Measurements from ENCODE around the gene TNXB. TPM values are rescaled to one million over a fixed set of nuclear protein-coding genes. Genes with fewer than 3 reads are reported as not detected.
A peak's percentile ranks its signal among the peaks of the same experiment; 100 is the strongest.

The TNXB gene
- total RNA-seq, 1 experiment from 2014 or later: 2.7 TPM

GRCh38 chr6:32126880-32127279 lies 17.7 kb upstream of the TNXB start:
- Mint-ChIP-seq H3K4me3 (ENCODE audit: unreplicated experiment) (peak overlapping the region; percentile 99), H3K27ac (ENCODE audit: unreplicated experiment) (peak overlapping the region; percentile 99), H3K27me3 (ENCODE audit: insufficient read depth, unreplicated experiment) (no peaks in the 10 kb centered on the region), H3K36me3 (ENCODE audit: insufficient read depth, unreplicated experiment) (peaks cover 51% of the 10 kb centered on the region), H3K4me1 (ENCODE audit: low read depth, unreplicated experiment) (peaks cover 20% of the 10 kb centered on the region), H3K9me3 (ENCODE audit: unreplicated experiment) (no peaks in the 10 kb centered on the region)
- no TSS peak for BruUV-seq (replicated peaks)
- DNase-seq: no peak
- Histone ChIP-seq H3K27me3 (replicated peaks; ENCODE audit: control insufficient read depth, insufficient read depth, low read length) (no peaks in the 10 kb centered on the region), H3K36me3 (ENCODE audit: control insufficient read depth, insufficient read depth, low read length) (0 out of 2 replicates have a peak, but pooled peaks cover 1% of the 10 kb centered on the region), H3K4me3 (ENCODE audit: low read depth, low read length) (peak overlapping the region; percentile 75), H3K9me3 (no peaks in the 10 kb centered on the region), H3K4me1 (peaks cover 17% of the 10 kb centered on the region)
- no peak for TF ChIP-seq CTCF (IDR thresholded peaks at IDR 0.05; ENCODE audit: insufficient read depth in 1 of 2, low read depth in 1 of 2, low read length in 1 of 2, severe bottlenecking in 1 of 2, unreplicated experiment in 1 of 2)
- intact Hi-C loops (cut with micrococcal nuclease; ENCODE audit: unreplicated experiment): no loop called here
- POLR2A ChIA-PET: interaction anchor here (2.3 kb wide), 1 partner anchor 69 kb away, joined by 13 read pairs; no protein-coding TSS in a partner anchor
- CTCF ChIA-PET: no interaction called here

GRCh38 chr6:32123681-32124080 lies 14.5 kb upstream of the TNXB start:
- BruUV-seq (replicated peaks): no TSS peak
- ChIA-PET POLR2A (no interaction called here), CTCF (no interaction called here)
- no peak overlapping the region for H3K4me3 Mint-ChIP-seq (ENCODE audit: unreplicated experiment)
- peaks cover 67% of the 10 kb centered on the region for H3K36me3 Mint-ChIP-seq (ENCODE audit: insufficient read depth, unreplicated experiment)
- H3K36me3 ChIP-seq (ENCODE audit: control insufficient read depth, insufficient read depth, low read length): 0 out of 2 replicates have a peak, but pooled peaks cover 1% of the 10 kb centered on the region
- H3K27ac Mint-ChIP-seq (ENCODE audit: unreplicated experiment): no peak overlapping the region
- no peak for TF ChIP-seq CTCF (IDR thresholded peaks at IDR 0.05; ENCODE audit: insufficient read depth in 1 of 2, low read depth in 1 of 2, low read length in 1 of 2, severe bottlenecking in 1 of 2, unreplicated experiment in 1 of 2)
- peaks cover 26% of the 10 kb centered on the region for H3K4me1 Mint-ChIP-seq (ENCODE audit: low read depth, unreplicated experiment)
- H3K27me3 Mint-ChIP-seq (ENCODE audit: insufficient read depth, unreplicated experiment): no peaks in the 10 kb centered on the region
- peaks cover 15% of the 10 kb centered on the region for H3K4me1 ChIP-seq
- no peak overlapping the region for H3K4me3 ChIP-seq (ENCODE audit: low read depth, low read length)
- H3K27me3 ChIP-seq (replicated peaks; ENCODE audit: control insufficient read depth, insufficient read depth, low read length): no peaks in the 10 kb centered on the region
- no peak for DNase-seq
- intact Hi-C loops (cut with micrococcal nuclease; ENCODE audit: unreplicated experiment): no loop called here
- no peaks in the 10 kb centered on the region for H3K9me3 Mint-ChIP-seq (ENCODE audit: unreplicated experiment)
- H3K9me3 ChIP-seq: no peaks in the 10 kb centered on the region

- H3K4me3 Mint-ChIP-seq (ENCODE audit: unreplicated experiment): no peak overlapping the region
- intact Hi-C loops (cut with micrococcal nuclease; ENCODE audit: unreplicated experiment): no loop called here
- Histone ChIP-seq H3K27me3 (replicated peaks; ENCODE audit: control insufficient read depth, insufficient read depth, low read length) (no peaks in the 10 kb centered on the region), H3K4me3 (ENCODE audit: low read depth, low read length) (no peak overlapping the region), H3K4me1 (peaks cover 4% of the 10 kb centered on the region), H3K9me3 (no peaks in the 10 kb centered on the region), H3K36me3 (ENCODE audit: control insufficient read depth, insufficient read depth, low read length) (peaks cover 5% of the 10 kb centered on the region)
- no peaks in the 10 kb centered on the region for H3K9me3 Mint-ChIP-seq (ENCODE audit: unreplicated experiment)
- peaks cover 18% of the 10 kb centered on the region for H3K4me1 Mint-ChIP-seq (ENCODE audit: low read depth, unreplicated experiment)
- peak overlapping the region; percentile 54 for H3K27ac Mint-ChIP-seq (ENCODE audit: unreplicated experiment)
- no TSS peak for BruUV-seq (replicated peaks)
- ChIA-PET POLR2A (no interaction called here), CTCF (no interaction called here)
- H3K36me3 Mint-ChIP-seq (ENCODE audit: insufficient read depth, unreplicated experiment): peaks cover 59% of the 10 kb centered on the region
- no peak for TF ChIP-seq CTCF (IDR thresholded peaks at IDR 0.05; ENCODE audit: insufficient read depth in 1 of 2, low read depth in 1 of 2, low read length in 1 of 2, severe bottlenecking in 1 of 2, unreplicated experiment in 1 of 2)
- no peak for DNase-seq
- no peaks in the 10 kb centered on the region for H3K27me3 Mint-ChIP-seq (ENCODE audit: insufficient read depth, unreplicated experiment)
These were observed 11.5 kb upstream of the TNXB start for GRCh38 chr6:32120573-32121059.

Measured in Caco-2 (cell line).